SKM-1 treated with dmso at 0.1 percent for 144 hours (cell line): ENCODE results near the gene EYA2.

Source experiments
- DNase-seq: peaks from one replicate; lab custom pipeline; 2025; ENCODE audit not compliant: unreplicated experiment; lab: John Stamatoyannopoulos, UW

The EYA2 gene

DNA sequence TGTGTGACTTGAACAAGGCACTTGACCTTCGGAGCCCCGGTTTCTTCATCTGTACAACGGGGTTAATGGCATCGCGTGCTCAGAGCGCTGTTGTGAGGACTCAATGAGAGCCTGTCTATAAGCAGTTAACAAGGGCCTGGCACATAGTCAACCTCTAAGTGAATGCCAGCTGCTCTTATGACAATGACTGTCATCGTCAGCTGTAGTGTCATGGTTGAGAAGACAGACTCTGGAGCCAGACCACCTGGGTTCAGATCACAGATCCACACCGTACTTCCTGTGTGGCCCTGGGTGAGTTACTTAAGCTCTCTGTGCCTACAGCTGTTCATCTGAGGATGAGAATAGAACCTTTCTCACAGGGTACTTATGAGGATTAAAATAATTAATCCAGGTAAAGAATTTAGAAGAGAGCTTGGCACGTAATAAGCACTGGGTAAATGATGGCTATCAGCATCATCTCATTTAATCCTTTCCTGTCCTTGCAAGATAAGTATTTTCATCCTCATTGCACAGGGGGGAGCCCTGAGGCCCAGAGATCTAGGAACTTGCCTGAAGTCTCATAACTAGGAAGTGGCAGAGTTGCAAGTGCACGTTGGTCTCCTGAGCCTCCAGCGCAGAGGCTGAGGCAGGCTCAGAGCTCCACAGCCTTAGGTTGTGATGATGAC, 105.3 kb downstream of the EYA2 start:
- DNase-seq, result no peak

DNA sequence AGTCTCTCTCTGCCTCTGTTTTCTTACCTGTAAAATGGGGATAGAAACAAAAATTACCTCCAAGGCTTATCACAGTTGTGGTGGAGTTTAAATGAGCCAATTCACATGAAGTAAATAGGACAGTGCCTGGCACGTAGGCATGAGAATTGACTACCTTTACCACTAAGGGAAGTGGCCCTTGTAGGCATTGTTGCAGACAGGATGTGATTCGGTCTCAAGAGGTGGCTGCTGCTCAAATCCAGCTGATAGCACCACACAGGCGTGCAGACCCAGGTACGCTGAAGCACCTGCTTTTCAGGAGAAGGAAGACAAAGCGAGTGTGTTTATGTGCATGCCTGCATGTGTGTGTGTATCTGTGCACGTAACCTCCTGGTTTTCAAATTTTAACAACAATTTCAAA, 108.6 kb downstream of the EYA2 start:
- no peak for DNase-seq

DNA sequence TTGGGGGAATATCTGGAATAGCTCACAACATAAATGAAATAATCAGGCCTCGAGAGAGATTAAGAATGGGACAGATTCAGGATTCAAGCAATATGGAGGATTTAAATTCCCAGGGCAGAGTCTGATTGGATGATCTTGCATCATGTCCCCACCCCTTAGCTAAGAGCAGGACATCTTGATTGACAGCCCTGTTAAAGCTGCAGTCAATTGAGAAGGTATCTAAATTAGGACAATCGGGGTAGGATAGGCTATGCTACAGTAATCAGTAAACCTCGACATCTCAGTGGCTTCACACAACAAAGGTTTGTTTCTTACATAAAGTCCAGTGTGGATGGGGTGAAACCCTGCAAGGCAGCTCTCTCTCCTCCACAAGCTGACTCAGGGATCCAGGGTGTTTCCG, 109.5 kb downstream of the EYA2 start:
- no peak for DNase-seq

DNA sequence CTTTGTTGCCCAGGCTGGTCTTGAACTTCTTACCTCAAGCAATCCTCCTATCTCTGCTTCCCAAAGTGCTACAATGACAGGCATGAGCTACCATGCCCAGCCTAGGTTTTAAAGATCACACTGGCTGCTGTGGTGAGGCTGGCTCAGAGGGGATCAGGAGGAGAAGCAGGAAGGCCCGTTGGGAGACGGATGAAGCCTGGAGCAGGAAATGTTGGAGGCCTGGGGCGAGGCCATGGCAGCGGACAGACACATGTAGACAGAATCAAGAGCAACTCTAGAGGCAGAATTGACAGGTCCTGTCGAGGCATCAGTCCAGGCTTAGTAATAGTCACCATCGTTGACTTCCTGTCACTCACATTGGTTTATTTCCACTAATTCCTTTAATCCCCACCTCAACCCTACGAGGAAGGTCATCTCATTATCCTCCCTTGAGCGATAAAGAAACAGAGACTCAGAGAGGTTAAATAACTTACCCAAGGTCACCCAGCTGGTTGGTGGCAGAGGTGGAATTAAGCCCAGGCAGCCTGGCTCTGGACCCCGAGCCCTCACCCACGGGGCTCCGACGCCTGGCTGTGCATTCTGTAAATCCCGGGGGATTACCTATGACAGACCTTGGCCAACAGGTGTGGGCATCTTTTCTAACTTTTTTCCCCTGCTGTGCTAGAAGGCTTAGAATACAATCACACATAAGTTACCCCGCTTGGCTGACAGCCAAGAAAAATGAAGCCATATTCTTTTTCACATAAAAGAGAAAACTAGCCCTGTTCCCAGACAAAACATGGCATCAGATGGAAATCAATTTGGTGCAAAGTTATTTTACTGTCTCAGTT, 113.4 kb downstream of the EYA2 start:
- no peak for DNase-seq

DNA sequence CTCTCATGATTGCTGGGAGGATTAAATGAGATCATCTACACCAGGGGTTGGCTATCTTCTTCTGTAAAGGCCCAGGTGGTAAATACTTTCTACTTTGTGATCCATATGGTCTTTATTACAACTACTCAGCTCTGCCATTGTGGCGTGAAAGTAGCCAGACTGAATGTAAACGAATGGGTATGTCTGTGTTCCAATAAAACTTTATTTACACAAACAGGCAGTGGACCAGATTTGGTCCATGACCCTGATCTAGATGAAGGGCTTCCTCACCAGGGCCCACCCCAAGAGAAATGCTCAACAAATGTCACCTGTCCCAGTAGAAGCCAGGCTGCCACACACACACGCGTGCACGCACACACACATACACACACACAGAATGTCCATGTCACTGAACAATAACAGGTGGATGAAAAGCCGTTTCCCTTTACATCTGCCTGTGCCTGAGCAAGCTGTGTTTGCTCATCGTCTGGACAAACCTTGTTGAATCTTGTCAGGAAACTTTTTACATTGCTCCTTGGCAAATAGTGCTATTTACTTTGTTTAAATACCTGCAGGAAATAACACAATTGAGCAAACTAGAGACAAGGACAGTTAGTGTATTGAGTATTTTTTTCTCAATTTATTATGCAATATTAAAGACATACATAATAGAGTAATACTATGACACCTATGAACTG, 114.3 kb downstream of the EYA2 start:
- no peak for DNase-seq

DNA sequence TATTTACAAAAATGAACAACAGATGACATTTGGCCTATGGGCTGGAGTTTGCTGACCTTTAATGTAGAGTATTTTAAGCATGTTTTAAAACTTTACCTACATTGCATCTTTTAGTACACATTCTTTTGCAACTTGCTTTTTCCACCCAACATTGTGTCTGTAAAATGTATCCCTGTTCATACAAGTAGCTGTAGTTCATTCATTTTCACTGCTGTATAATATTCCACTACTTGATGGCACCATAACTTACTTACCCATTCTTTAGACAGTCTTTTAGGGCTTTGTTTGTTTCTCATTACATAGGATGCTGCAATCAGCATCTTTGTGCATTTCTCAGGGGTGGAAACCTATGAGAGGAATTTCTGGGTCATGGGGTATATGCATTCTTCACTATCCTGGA, 115.1 kb downstream of the EYA2 start:
- DNase-seq, result no peak

DNA sequence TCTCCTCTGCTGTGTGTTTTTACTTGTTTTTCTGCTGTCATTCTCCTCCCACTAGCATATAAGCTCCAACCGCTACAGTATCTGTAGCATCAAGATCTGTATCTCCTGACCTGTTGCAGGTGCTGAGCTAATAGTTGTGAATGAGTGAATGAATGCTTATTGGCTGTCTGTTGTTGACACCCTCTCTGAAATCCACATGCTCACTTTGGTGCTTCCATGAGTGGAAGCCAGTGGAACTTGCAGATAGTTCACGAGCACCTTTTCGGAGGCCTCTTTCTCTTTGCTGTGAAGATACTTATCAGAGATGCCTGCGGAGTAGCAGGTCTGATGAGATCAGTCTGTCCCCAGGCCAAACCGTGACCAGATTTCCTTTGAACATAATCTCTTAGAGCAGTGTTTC, 117.3 kb downstream of the EYA2 start:
- no peak for DNase-seq

DNA sequence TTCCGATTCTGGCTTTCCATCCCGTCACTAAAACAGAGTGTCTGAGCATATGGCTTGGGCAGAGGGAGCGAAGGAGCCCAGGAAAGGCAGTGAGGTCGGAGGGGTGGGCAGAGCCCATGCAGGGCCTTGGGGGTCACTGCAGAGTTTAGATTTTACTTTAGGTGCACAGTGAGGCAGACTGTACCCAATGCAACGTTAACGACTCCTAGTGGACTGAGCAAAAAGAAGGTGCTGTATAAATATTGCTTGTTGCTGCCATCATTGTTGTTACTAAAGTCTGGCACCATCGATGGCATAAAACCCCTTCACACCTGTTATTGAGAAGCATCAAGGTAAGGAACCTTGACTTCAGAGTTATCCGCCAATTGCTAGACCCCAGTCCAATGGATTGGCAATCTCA, 119.0 kb downstream of the EYA2 start:
- DNase-seq, result no peak

DNA sequence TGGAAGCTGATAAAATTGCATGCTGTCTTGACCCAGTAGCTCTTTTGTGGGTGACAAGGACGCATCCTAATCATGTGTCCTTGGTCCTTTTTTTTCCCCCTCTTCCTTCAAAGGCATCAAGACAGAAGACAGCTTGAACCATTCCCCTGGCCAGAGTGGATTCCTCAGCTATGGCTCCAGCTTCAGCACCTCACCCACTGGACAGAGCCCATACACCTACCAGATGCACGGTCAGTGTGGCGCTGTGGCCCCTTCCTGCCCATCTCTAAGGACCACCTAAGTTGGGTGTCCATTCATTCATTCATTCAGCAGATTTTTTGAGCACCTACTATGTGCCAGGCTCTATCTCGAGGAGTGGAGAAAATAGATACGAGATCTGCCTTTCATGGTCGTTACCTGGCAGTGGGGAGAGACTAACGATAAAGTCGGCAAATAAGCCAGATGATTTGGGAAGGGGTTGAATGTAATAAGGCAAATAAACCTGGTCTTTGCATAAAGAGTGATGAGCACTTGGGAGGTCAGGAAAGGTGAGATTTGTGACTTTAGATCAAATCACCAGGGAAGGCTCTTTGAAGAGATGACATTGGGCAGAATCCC, 121.5 kb downstream of the EYA2 start:
- no peak for DNase-seq

DNA sequence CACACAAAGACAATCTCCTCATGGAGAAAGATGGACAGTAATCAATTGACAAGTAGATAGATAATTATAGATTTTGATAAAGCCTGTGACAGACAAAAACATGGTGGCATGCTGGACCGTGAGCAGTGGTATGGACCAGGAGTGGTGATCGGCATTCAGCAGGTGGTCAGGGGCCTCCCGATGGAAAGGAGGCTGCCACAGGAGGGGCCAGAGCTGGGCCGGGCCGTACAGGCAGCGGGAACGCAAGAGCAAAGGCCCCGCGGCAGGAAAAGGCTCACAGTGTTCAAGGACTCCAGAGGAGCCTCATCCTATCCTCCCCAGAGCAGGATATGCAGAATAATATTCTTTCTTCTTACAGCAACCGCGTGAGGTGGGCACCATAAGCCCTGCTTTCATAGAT, 123.7 kb downstream of the EYA2 start:
- DNase-seq, result no peak

DNA sequence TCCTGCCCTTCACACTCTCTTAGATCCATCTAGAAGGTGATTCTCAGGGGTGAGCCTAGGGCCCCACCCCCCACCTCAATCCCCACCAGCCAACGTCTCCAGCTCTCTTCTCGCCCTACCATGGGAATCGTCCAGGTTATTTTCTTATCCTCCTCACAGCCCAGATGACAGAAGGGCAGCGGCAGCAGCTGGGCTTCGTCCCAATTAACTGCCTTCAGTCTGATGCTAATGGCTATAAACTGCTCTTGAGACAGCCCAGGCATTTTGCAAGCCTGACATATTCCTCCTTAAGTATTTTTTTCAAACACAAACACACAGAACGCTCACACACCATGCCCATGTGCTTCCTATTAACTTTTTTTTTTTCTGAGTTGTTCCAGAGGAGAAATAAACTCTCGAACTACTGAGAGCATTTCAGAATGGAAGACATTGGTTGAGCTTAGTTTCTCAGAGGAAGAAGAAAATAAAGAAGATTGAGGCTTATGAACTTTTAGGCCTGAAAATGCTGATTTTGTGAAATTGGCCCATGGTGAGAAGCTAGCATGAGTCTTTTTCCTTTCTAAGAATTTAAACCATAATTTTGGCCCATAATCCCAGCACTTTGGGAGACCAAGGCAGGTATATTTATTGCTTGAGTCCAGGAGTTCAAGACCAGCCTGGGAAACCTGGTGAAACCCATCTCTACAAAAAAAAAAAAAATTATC, 124.6 kb downstream of the EYA2 start:
- DNase-seq, result no peak

DNA sequence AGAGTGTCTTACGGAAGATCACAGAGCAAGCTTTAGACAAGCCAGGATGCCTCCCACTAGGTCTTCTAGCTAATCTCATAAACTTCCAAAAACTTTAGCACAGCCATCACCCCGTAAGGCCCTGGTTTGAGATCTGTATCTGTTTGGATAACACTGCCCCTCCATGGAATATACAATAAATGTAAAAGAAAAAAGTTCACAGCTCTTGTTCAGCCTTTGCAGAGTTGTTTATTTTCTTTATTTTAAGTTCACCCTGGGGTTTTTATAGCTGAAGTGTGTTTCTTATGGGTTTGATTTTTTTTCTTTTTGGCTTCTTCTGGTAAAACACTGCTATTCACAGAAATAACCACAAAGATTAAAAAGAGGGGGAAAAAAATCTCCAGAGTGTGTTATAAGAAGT, 125.6 kb downstream of the EYA2 start:
- no peak for DNase-seq

DNA sequence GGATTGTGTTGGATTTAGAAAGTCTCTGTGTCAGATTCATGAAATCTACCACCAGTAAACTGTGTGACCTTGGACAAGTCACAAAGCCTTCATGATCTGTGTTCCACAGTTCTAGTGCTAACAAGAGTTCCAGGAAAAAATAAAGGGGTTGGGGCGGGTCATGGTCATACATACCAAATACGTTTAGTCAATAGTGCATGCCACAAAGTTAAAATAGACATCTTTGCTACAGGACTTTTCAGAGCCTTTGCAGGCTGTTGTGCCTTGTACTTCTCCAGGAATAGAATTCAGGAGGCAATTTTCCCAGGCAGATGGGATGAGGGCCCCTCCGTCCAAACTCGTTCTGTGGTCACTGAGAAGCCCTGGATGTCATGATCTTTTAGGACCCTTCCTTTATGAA, 127.2 kb downstream of the EYA2 start:
- DNase-seq, result no peak

DNA sequence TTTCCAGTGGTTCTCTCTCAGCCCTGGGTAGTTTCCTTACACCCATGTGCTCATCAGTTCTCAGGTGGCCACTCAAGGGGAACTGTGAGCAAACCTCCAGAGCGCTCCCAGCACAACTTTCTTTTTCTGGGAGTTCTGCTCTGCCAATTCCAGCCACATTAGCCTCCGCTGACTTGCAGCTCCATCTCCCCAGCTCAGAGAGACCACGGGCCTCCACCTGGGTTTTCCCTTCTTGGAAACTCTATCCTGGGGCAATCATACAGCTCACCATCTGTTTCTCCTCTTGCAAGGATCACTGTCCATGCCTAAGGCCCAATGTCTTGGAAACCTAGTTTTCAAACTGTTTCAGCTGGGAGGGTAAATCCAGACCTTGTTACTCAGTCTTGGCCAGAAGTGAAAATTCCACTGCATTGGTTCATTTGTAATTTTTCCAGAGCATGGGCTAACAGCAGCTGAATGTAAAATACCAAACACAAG, 129.9 kb downstream of the EYA2 start:
- DNase-seq, result no peak

DNA sequence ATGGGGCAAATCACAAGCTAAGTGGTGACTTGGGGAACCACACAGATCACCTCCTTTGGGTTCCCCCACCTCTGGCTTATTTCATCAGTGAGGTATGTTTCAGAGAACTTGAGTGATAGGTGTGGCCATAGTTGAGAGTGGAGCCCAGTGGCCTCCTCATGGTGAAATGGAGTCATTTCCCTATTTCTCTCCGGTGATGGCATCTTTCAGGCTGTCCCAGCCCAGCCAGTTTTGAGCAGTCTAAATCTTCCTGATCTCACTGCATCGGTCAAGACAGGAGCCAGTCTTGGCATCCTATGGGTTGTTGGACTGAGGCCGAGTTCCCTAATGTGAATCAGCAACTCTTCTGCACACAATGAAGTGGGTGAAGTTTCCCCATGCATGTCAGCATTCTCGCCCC, 132.4 kb downstream of the EYA2 start:
- no peak for DNase-seq

DNA sequence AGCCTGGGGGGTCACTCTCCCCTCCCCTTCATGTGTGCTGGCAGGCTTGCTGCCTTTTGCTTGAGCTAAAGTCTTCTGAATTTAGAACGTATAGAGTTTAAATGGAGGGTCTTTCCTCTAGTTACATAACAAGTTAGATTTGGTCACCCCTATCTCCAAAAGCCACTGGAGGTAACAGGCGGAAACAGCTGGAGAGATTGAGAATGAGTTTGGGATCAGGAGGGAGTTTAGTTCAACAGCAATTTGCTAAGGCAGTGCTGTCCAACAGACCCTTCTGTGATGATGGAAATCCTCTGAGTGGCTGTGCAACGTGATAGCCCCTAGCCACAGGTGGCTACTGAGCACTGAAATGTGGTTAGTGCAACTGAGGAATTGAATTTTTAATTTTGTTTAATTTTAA, 132.8 kb downstream of the EYA2 start:
- no peak for DNase-seq

DNA sequence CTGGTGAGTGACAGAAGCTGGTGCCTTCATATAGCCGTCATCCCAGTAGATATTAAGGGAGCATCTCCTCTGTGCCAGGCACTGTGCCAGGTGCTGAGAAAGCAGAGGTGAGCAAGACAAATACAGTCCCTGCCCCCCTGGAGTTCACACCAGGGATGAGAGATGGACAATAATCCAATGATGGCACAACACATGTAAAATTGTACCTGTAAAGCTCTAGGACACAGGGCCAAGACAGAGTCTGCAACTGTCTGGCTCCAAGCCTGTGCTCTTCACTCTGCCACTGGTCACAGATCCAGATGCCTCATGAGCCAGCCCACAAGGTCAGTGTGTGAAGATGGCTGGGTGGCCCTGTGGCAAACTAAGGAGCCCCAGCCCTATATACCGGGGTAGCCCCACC, 133.8 kb downstream of the EYA2 start:
- DNase-seq, result no peak

DNA sequence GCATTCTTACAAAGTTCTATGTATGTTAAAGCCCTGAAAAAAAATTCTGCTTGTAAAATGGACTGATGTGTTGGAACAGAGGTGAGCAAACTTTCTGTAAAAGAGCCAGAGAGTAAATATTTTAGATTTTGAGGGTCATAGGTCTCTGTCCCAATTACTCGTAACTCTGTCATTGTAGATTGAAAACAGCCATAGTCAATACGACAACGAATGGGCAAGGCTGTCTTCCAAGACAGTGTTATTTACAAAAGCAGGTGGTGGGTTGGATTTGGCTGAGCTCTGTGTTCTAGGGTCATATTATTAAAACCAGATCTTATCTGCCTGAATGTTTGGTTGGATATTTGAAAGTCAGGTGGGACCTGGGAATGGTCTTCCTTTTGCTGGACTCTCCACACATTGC, 135.2 kb downstream of the EYA2 start:
- DNase-seq, result no peak

DNA sequence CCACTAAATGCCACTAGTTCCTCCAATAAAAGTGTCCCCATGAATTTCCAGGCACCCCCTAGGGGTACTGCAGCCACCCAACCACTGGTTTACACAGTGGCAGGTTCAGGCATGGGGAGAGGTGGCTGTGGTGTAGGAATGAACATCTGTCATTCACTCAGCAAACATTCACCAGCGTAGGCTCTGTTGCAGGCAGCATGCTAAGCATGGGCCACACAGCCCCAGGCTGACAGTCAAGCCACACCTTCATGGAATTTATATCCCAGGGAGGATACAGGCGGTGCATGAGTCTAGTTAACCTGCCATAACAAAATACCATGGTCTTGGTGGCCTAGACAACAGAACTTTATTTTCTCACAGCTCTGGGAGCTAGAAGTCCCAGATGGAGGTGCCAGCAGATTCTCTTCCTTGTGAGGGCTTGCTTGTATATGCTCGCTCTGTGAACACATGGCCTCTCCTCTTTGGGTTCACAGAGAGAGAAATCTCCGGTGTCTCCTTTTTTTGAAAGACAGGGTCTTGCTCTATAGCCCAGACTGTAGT, 135.7 kb downstream of the EYA2 start:
- DNase-seq, result no peak

DNA sequence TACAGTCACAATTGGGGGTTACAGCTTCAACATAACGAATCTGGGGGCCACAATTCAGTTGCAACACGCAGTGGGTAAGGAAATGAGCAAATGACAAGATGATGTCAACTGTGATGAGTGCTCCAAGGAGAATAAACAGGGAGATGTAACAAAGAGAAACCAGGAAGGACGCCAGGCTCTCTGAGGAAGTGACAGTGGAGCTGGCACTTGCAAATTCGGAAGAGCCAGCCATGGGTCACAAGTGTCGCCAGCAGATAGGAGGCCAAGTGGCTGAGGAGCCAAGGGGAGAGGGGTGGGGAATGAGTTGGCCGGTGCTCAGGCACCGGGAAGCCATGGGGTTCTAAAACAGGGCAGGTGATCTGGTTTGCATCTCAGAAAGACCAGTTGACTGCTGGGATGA, 136.4 kb downstream of the EYA2 start:
- DNase-seq, result no peak

DNA sequence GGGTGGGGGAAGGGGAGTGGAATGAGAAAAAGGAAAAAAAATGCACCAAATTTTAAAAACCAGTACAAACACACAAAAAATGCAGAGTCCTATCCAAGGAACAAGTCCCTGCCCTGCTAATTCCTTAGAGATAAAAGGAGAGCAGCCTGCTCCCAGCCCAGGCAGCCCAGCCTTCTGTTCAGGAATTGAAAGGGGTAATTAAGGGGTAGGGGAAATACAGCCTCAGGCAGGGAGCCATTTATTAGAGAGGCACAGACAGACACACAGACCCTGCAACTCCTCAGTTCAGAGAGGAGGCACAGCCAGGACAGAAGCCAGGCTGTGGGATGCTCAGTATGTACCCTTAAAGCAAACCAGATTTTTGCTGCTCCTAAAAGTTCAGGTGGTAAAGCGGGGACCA, 137.2 kb downstream of the EYA2 start:
- no peak for DNase-seq
